ENCODE measurements around the gene CDR2L. TPM values are rescaled to one million over a fixed set of nuclear protein-coding genes. Genes with fewer than 3 reads are reported as not detected.

CDR2L gene
- total and polyA plus RNA-seq, 12 donors = 1.2 to 17.9 (median 9.5) TPM

DNA sequence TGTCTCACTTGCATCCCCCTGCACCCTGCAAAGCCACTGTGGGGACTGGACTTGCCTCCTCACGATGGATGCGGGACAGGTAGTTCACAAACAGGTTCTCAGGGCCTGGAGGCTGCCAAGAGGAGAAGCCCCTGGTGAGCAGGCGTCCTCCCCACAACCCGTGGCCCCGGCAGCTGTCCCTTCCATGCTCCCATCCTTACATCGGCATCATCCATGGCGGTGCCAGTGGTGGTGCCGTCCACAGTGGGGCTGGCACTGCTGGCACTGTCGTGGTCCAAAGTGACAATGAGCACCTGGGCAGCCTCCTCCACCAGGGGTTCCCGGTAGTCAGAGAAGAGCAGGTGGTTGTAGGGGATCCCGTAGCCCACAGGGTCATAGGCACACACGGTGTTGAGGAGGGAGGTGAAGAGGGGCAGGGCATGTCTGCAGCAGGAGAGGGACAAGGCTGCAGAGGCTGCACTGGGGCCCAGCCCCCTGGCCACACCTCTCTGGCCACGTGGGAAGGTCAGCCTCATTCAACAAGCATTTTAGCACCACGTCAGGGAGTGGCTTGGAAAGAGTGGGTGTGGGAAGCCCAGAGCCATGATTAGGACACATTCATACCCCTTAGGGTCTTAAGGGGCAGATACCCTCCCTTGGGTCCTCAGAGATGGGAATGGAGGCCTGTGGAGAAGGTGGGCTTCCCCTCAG, 27.5 kb upstream of the CDR2L start:
- 59 to 81% (median 70%) methylated on average over 6 to 14 of the region's 14 CpGs for WGBS, 4 donors
- H3K27me3 ChIP-seq = no peaks in the 10 kb centered on the region
- no peaks in the 10 kb centered on the region for H3K36me3 ChIP-seq (replicated peaks in 1 of 2)
- TF ChIP-seq POLR2A (IDR thresholded peaks at IDR 0.05) = no peak
- TF ChIP-seq, protein P1, sequence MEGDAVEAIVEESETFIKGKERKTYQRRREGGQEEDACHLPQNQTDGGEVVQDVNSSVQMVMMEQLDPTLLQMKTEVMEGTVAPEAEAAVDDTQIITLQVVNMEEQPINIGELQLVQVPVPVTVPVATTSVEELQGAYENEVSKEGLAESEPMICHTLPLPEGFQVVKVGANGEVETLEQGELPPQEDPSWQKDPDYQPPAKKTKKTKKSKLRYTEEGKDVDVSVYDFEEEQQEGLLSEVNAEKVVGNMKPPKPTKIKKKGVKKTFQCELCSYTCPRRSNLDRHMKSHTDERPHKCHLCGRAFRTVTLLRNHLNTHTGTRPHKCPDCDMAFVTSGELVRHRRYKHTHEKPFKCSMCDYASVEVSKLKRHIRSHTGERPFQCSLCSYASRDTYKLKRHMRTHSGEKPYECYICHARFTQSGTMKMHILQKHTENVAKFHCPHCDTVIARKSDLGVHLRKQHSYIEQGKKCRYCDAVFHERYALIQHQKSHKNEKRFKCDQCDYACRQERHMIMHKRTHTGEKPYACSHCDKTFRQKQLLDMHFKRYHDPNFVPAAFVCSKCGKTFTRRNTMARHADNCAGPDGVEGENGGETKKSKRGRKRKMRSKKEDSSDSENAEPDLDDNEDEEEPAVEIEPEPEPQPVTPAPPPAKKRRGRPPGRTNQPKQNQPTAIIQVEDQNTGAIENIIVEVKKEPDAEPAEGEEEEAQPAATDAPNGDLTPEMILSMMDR (IDR thresholded peaks at IDR 0.05) = no peak
- no peaks in the 10 kb centered on the region for H3K4me1 ChIP-seq (replicated peaks in 1 of 2)
- intact Hi-C loops (cut with DNase I) = loop anchor here (5.0 to 10.0 kb wide), 6 partner anchors 38 to 242 kb away; partner anchors contain the start of genes OTOP2 (in 2 of the 2), USH1G (in 2 of the 2) and ARMC7 (in 1 of the 2)
- no peak for DNase-seq
- H3K9me3 ChIP-seq (replicated peaks in 1 of 3) = no peaks in the 10 kb centered on the region
- no peak overlapping the region for H3K27ac ChIP-seq
- H3K4me3 ChIP-seq = no peak overlapping the region

- intact Hi-C loops (cut with DNase I) = loop anchor here (5.0 to 10.0 kb wide), 3 partner anchors 47 to 242 kb away; partner anchors contain the start of gene ARMC7 (in 1 of the 2)
- WGBS, 4 donors = 28 to 58% (median 37%) methylated on average over 18 to 19 of the region's 19 CpGs
- peak; percentile 52 to 83 (median 72) for DNase-seq
These were observed 26.7 kb upstream of the CDR2L start for GRCh38 chr17:74960570-74961342.

GRCh38 chr17:74961657-74962350, 25.6 kb upstream of the CDR2L start:
- peak; percentile 86 to 97 (median 91) for DNase-seq
- TF ChIP-seq, protein P1 (IDR thresholded peaks at IDR 0.05) = peak; percentile 73 to 88 (median 86)
- no peak for TF ChIP-seq POLR2A (IDR thresholded peaks at IDR 0.05)
- Histone ChIP-seq H3K36me3 (replicated peaks in 1 of 2) (no peaks in the 10 kb centered on the region), H3K4me1 (replicated peaks in 1 of 2) (no peaks in the 10 kb centered on the region), H3K27ac (no peak overlapping the region), H3K27me3 (no peaks in the 10 kb centered on the region), H3K4me3 (no peak overlapping the region), H3K9me3 (replicated peaks in 1 of 3) (no peaks in the 10 kb centered on the region)
- intact Hi-C loops (cut with DNase I) = loop anchor here (5.0 to 10.0 kb wide), 3 partner anchors 45 to 240 kb away; partner anchors contain the start of gene ARMC7 (in 1 of the 2)
- 24 to 41% (median 39%) methylated on average over 10 to 23 of the region's 23 CpGs for WGBS, 4 donors

More at GRCh38 chr17:74960570-74961342, 26.7 kb upstream of the CDR2L start:
- no peak for TF ChIP-seq POLR2A (IDR thresholded peaks at IDR 0.05)
- TF ChIP-seq, protein P1 (IDR thresholded peaks at IDR 0.05) = peak; percentile 27 to 70 (median 56)
- Histone ChIP-seq H3K4me3 (no peak overlapping the region), H3K4me1 (replicated peaks in 1 of 2) (no peaks in the 10 kb centered on the region), H3K9me3 (replicated peaks in 1 of 3) (no peaks in the 10 kb centered on the region), H3K36me3 (replicated peaks in 1 of 2) (no peaks in the 10 kb centered on the region), H3K27ac (no peak overlapping the region), H3K27me3 (no peaks in the 10 kb centered on the region)

All from adrenal gland (tissue), 12 donors.